ENCODE data around the gene ARL16. TPM values are rescaled to one million over a fixed set of nuclear protein-coding genes. Genes with fewer than 3 reads are reported as not detected.

Gene ARL16
- polyA plus RNA-seq, 1 experiment, result 44.7 TPM

- no peak overlapping the region for H3K4me3 ChIP-seq (ENCODE audit: low read depth, low read length)
- no peak overlapping the region for H3K27ac ChIP-seq (ENCODE audit: low read depth, low read length)
- ChIA-PET POLR2A (no interaction called here), CTCF (interaction anchor here (0.7 kb wide), 1 partner anchor 66 kb away, joined by 4 read pairs; no protein-coding TSS in a partner anchor)
- DNase-seq (ENCODE audit: low read depth, low spot score), result no peak
- H3K27me3 ChIP-seq (ENCODE audit: control insufficient read depth, insufficient read depth, low read length), result no peaks in the 10 kb centered on the region
- H3K9me3 ChIP-seq (ENCODE audit: control insufficient read depth, insufficient read depth, low read length), result no peaks in the 10 kb centered on the region; the same call in 1 of the 2 replicates
- TF ChIP-seq CTCF (IDR thresholded peaks at IDR 0.05; ENCODE audit: low read depth, low read length), result no peak
Observed at GRCh38 chr17:81672504-81672903, 11.1 kb downstream of the ARL16 start.

GRCh38 chr17:81667754-81668153 lies 15.8 kb downstream of the ARL16 start:
- ChIA-PET POLR2A (interaction anchor here (0.6 to 0.7 kb wide), 2 partner anchors 17 to 259 kb away, joined by 5 to 7 read pairs; no protein-coding TSS in a partner anchor), CTCF (no interaction called here)
- Histone ChIP-seq H3K27ac (ENCODE audit: low read depth, low read length) (no peak overlapping the region), H3K27me3 (ENCODE audit: control insufficient read depth, insufficient read depth, low read length) (no peaks in the 10 kb centered on the region), H3K4me3 (ENCODE audit: low read depth, low read length) (no peak overlapping the region), H3K9me3 (ENCODE audit: control insufficient read depth, insufficient read depth, low read length) (no peaks in the 10 kb centered on the region; the same call in 1 of the 2 replicates)
- TF ChIP-seq CTCF (IDR thresholded peaks at IDR 0.05; ENCODE audit: low read depth, low read length), result no peak
- DNase-seq (ENCODE audit: low read depth, low spot score), result no peak

- TF ChIP-seq CTCF (IDR thresholded peaks at IDR 0.05; ENCODE audit: low read depth, low read length), result no peak
- Histone ChIP-seq H3K27ac (ENCODE audit: low read depth, low read length) (peak within 1 kb of the TSS; percentile 61), H3K27me3 (ENCODE audit: control insufficient read depth, insufficient read depth, low read length) (no peaks in the 10 kb centered on the region), H3K4me3 (ENCODE audit: low read depth, low read length) (peak within 1 kb of the TSS; percentile 85), H3K9me3 (ENCODE audit: control insufficient read depth, insufficient read depth, low read length) (no peaks in the 10 kb centered on the region; the same call in 1 of the 2 replicates)
- ChIA-PET POLR2A (interaction anchor here (0.8 to 1.8 kb wide), 7 partner anchors 9 to 36 kb away, joined by 3 to 7 read pairs (median 4); partner anchors contain the start of genes ARL16, HGS and MRPL12), CTCF (interaction anchor here (1.0 kb wide), 1 partner anchor 9 kb away, joined by 4 read pairs; no protein-coding TSS in a partner anchor)
- peak; percentile 91 for DNase-seq (ENCODE audit: low read depth, low spot score)
Observed at GRCh38 chr17:81666342-81667191, 17.0 kb downstream of the ARL16 start, which contains the start of the genes CCDC137 and OXLD1. CCDC137 (plus strand) TSS chr17:81666737; CDS start chr17:81666767, 30 bp downstream. OXLD1 (minus strand) TSS chr17:81666605; CDS start chr17:81666577, 28 bp downstream.

- ChIA-PET CTCF (interaction anchor here (1.0 to 1.2 kb wide), 2 partner anchors 10 to 65 kb away, joined by 3 to 4 read pairs; no protein-coding TSS in a partner anchor), POLR2A (interaction anchor here (0.8 to 1.8 kb wide), 7 partner anchors 10 to 37 kb away, joined by 3 to 7 read pairs (median 4); partner anchors contain the start of genes ARL16, HGS, MRPL12 and NPLOC4)
- Histone ChIP-seq H3K27ac (ENCODE audit: low read depth, low read length) (peak overlapping the region; percentile 61), H3K9me3 (ENCODE audit: control insufficient read depth, insufficient read depth, low read length) (no peaks in the 10 kb centered on the region; the same call in 1 of the 2 replicates), H3K4me3 (ENCODE audit: low read depth, low read length) (peak overlapping the region; percentile 85), H3K27me3 (ENCODE audit: control insufficient read depth, insufficient read depth, low read length) (no peaks in the 10 kb centered on the region)
- TF ChIP-seq CTCF (IDR thresholded peaks at IDR 0.05; ENCODE audit: low read depth, low read length), result no peak
- DNase-seq (ENCODE audit: low read depth, low spot score), result no peak
Observed at GRCh38 chr17:81666092-81666341, 17.6 kb downstream of the ARL16 start.

Data from AG04450 (cell line).